ENCODE measurements around the gene SURF6.

DNA sequence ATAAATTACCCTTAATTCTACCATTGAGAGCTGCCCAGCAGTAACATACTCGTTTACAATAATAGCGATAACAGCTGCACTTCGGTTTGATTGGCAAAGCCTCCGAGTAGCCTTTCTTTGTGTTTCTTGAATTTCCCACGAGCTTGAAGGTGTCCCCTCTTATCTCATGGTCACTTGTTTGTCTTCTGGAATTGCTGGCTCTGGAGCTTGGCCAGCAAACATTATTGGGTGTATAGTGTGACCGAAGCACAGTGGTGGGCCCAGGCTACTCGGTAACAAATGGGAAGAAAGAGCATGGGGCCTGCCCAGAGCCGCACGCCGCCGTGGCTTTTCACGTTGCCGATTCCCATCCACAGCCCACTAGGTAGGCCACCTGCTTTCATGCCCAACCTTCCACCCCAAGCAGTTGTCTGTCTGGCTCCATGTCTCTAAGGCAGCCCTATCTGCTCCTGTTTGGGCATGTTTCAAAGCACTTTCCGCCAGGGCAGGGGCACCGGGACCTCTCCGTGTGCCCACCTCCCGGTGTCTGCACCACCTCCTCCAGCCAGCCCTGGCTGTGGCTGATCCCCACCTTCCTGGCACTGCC, 48.8 kb upstream of the SURF6 start:
- TF ChIP-seq TAF1 (IDR thresholded peaks at IDR 0.05; ENCODE audit: borderline replicate concordance, low read depth, low read length): no peak
- no peak for TF ChIP-seq POLR2A (IDR thresholded peaks at IDR 0.05; ENCODE audit: low read depth, low read length)

All from GM12892 (cell line).